HG03139 (cell line): ENCODE data around the gene C17orf78.
"Not testable (repeated sequence)": the region's sequence is repeated elsewhere in the genome, so short reads cannot be mapped to it uniquely, and the experiment has no call there.

Experiments
- ATAC-seq: cut with Tn5 transposase; IDR thresholded peaks from one replicate; pipeline ENCODE4 v1.9.1; 2021; ENCODE audit not compliant: unreplicated experiment

C17orf78 gene

DNA sequence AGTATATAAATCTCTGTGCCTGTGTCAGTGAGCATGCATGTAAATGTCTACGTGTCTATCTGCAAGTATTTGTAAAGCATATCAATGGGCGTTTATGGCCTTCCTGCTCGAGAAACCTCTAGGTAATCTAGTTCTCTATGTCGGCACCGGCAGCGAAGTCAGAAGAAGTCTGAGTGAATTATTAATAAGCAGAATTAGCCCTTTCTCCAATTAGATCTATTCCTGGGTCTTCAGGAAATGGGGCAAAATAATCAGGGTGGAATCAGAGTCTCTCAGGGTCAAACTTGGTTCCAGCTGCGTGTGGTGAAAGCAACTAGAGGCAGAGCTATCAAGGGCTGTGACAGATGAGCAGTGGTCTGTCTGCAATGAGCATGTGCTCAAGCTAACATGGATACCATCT is at the start of gene C17orf78:
TSS of gene C17orf78 (plus strand) at position 280 of the 400 bp plus-strand sequence. CDS start at position 388, 108 bp downstream.
- ATAC-seq = no peak

DNA sequence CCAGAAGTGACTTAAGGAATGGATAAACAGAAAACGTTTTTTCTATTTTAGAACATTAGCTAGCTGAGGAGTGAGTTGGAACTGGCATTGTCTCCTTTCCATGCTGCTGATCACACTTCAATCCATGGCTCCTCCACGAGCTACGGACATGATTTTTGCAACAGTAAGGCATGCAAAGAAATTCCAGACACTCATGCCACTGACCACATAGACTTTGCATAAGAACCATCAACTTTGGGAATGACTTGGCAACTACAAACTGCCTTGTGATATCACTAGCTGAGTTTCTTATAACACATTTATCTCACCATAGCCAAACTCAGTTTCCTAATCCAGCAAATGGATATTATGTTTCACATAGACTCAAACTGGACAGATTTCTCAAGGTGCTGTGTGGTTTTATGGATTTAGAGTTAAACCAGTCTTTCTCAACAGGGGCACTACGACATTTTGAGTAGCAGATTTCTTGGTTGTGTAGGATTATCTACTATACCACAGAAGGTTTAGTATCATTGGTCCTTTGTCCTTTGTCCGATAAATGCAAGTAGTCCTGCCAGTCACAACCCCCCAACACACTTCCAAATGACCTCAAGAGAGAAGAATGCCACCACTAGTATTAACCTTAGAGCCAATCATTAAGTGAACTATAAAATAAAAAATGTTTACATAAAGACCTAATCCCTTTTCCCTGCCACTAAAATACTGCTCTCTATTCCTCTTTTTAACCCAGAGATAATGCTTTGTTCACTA is 48.3 kb upstream of the C17orf78 start:
- no peak for ATAC-seq

DNA sequence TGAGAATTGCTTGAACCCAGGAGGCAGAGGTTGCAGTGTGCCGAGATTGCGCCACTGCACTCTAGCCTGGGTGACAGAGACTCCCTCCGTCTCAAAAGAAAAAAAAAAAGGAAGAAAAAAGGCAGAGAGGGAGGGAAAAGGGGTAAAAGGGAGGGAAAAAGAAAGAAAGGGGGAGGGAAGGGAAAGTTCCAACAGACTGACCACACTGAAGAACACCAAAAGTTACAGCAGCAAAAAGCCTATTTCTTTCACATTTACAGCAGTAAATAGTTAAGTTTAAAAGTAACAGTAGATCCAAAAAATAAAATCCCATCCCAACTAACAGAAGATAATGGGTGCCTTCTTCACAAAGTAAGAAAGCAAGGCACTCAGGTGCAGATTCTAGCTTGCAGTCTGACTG is 36.9 kb upstream of the C17orf78 start:
- ATAC-seq = no peak

- no peak for ATAC-seq
Measured at GRCh38 chr17:37339321-37339720, 36.5 kb upstream of the C17orf78 start.

DNA sequence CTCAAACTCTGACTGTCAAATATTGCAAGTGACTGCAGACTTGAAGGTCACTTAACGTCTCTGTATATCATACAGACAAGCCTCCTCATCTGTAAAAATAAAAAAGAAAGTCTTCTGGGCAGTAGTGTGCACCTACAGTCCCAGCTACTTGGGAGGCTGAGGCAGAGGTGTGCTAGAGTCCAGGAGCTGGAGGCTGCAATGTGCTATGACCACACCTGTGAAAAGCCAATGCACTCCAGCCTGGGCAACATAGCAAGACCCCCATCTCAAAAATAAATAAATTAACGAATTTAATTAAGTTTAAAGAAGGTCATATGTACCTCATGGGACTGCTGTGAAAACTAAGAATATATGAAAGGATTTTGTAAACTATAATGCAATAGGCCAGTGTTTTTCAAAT is 35.0 kb upstream of the C17orf78 start:
- no peak for ATAC-seq

DNA sequence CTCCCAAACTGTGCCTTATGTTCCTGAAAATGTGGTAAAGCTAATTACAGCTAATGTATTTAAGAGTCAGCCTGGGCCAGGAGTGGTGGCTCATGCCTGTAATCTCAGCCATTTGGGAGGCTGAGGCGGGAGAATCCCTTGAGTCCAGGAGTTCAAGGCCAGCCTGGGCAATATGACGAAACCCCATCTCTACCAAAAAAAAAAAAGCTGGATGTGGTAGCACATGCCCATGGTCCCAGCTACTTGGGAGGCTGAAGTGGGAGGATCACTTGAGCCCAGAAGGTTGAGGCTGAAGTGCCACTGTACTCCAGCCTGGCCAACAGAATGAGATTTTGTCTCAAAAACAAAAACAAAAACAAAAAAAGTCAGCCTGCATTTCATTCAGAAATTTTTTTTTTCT is 33.2 kb upstream of the C17orf78 start:
- ATAC-seq = no peak

DNA sequence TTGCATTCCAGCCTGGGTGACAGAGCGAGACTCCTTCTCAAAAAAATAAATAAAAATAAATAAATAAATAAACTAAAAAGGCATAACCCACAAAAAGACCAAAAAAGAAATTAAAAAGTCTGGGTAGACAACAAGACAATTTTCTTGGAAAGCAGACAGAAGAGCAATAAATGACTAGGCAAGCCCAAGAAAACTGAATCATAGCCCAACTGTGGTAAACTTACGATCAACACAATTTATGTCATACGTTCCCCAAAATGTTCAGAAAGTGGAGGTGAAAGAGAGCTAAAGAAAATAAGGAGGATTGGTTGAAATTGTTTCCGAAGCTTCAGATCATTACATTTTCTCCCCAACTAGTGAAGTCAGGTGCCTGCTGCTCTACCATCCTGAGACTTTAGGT is 31.3 kb upstream of the C17orf78 start:
- no peak for ATAC-seq

- ATAC-seq = not testable (repeated sequence)
Measured at GRCh38 chr17:37346863-37347402, 28.9 kb upstream of the C17orf78 start.

DNA sequence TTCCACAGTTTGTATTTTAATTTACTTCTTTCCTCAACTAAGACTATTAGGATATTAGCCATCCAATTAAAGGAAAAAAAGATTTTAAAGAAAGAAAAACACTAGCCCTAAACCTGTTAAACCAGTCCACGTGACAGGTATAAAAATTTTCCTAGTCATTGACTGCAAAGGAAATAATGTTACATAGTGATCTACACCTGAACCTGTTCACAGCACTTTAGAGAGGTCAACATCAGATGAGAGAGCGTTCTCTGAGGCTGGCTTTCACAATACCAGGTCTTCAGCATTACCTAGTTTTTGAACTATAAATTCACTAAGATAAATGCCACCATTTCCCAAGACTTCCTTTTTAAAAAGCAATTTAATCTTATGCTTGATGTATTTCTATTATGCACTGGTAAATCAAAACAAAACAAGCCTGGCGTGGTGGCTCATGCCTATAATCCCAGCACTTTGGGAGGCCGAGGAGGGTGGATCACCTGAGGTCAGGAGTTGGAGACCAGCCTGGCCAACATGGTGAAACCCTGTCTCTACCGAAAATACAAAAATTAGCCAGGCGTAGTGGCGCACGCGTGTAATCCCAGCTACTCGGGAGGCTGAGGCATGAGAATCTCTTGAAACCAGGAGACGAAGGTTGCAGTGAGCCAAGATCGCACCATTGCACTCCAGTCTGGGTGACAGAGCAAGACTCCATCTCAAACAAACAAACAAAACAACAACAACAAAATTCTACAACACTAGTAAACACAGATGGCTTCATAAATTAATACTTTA is 18.8 kb upstream of the C17orf78 start:
- not testable (repeated sequence) for ATAC-seq

DNA sequence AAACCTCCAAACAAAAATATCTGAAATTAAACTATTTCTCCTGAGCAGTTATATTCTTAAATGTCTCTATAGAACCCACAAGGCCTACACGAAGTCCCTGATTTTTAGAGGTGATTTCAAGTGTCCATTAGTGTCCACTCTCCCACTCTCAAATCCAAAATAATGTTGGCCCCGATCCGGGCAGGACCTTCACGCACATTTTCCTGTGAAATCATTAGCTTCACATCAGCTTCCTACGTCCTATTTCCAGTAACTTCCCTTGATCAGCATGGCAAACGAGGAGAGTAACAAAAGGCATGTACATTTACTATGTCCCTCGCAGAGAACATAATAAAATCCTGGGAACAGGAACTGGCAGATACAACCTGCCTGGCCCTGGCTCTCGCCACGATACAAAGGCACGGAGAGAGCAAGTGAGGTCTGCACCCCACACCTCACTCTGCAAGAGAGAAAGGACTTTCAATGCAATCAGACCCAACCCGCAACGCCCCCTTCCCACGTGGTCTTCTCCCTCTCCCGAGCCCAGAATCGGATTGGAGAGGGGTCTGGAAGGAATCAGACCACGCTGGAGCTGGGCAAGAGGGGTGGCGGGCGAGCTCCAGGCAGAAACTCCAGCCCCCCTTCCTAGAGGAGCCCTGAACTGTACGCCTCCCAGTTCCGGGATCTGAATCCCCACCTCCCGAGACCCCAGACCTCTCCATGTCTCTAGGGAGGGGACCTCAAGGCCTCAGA is 17.5 kb upstream of the C17orf78 start:
- ATAC-seq = no peak

DNA sequence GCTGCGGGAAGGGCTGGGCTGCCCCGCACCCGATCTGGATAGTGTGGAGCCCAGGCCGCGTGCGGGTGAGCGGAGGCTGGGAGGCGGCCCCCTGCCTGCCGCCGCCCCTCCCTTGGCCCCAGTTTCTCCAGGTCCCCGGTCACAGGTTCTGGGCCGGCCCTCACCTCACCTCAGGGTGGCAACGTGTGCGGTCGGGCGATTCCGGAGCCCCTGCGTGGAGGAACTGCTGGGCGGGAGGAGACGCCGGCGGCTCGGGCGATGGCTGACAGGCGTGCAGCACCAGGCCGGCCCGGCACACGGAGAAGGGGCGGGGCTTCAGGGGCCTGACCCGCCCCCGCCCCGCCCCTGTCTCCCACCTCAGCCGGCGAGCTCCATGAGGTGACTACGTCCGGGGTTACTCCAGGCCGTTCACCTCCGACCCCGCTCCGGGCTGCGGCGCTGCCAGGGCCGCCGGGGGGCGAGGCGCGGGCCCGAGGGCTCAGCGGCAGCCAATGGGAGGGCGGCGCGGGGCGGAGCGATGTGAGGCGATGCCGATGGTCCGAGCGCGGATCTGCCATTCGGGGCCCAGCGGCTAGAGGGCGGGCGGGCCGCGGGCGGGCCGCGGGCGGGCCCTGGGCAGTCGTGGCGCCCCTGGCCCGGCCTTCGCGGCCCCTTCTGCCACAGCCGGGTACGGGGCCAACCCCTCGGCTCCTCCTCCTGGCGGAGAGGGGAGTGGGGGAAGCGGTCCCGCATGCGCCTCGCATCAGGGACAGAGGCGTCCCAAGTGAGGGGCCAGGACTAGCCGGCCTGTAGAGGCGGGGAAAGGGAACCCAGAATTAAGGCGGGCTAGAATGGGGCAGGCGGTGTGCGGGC is 16.7 kb upstream of the C17orf78 start:
- ATAC-seq = peak; percentile 91

DNA sequence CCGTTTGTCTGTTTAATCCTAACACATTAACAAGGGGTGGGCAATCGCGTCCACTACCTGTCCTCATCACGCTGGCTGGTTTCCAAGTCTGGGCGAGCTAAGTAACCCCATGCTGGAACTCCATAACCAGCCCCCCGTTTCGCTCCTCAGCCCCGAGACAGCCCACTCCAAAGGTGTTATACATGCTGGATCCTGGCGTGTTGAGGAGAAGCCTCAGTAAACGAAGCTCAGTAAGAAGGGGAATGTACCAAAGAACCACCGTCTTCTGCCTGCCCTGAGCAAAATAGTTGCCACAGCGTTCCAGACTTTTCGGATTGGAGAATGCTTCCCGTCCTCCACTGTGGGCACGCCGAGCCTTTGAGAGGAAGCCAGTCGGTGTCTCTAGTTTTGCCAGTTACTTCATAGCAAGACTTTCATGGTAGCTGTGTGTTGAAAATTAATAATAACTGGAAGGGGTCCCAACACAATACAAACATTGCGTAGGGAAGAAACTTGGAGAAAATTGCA is 16.1 kb upstream of the C17orf78 start:
- no peak for ATAC-seq

- ATAC-seq = no peak
Measured at GRCh38 chr17:37360632-37361031, 15.2 kb upstream of the C17orf78 start.

- ATAC-seq = no peak
Measured at GRCh38 chr17:37361543-37361942, 14.2 kb upstream of the C17orf78 start.

DNA sequence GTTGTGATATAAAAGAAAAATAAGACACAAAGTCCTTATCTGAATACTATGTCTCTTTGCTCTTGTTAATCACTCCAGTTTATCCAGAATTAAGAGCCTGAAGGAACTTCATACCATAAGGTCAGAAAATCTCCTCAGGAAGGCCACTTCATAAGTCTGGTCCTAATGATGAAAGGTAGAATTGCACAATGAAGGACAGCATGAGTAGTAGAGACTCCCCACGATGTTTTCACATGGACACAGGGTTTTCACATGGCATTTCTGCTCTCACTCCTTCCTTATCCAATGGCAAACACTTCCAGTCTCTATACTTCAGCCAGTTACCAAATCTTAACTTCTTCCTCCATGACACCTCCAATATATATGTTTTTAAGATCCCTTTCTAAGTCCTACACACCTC is 10.2 kb upstream of the C17orf78 start:
- no peak for ATAC-seq

DNA sequence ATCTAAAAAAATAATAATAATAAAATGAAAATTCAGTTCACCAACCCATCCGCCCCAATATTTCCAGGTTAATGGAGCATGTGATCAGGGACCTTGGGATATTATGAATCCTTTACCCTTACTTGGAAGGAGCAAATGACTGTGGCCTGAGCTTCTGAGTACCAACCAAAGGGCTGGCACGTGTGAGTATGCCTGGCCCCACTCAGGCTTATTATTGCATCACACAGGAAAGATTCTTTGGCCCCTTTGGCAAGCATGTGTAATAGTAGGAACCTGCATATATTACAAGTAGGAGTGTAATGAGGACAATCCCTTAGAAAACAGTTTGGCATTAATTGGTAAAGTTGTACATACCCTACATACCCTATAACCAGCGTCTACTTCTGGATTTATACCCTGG is 7.2 kb upstream of the C17orf78 start:
- no peak for ATAC-seq

- peak; percentile 58 for ATAC-seq
Measured at GRCh38 chr17:37373530-37374159, 2.1 kb upstream of the C17orf78 start.

DNA sequence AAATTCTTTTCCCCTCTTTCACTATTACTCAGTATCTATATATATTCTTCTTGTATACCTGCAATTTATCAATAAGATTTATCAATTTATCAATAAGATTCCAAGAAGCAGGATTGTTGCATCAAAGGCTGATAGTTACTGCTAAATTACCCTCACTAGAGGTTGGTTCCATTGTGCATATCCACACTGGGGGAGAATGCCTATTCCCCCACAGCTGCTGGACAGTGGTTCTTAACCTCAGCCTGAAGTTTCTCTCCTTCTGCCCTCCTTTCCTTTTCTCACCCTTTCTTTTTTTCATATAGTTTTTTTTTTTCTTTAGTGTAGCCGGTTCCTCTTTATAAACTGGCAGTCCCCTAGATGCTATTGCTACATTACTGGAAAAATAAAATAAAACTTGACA is 6.3 kb downstream of the C17orf78 start:
- no peak for ATAC-seq

GRCh38 chr17:37384560-37385149 is 8.9 kb downstream of the C17orf78 start:
- ATAC-seq = no peak
